Fibroblast of lung (primary cell): ENCODE measurements around the gene SEC14L1.
"Not testable (repeated sequence)": the region's sequence is repeated elsewhere in the genome, so short reads cannot be mapped to it uniquely, and the experiment has no call there.

ENCODE experiments used
- EZH2 ChIP-seq: IDR thresholded peaks from 2 replicates; pipeline ENCODE4 v1.5.1; 2012; ENCODE audit warnings: low read length, control low read depth, mild to moderate bottlenecking; ENCODE audit errors: missing control alignments
- TF ChIP-seq, protein P1 (sequence below), 2 donors: IDR thresholded peaks in 1 of 2; conservative IDR thresholded peaks in 1 of 2; 1 replicate in 1 of 2; 2 replicates in 1 of 2; pipeline ENCODE4 v1.5.1; 2011 to 2012; ENCODE audit warnings: low read length in 2 of 2, control low read depth in 1 of 2, inconsistent platforms in 1 of 2, low read depth in 1 of 2, mild to moderate bottlenecking in 1 of 2

DNA sequence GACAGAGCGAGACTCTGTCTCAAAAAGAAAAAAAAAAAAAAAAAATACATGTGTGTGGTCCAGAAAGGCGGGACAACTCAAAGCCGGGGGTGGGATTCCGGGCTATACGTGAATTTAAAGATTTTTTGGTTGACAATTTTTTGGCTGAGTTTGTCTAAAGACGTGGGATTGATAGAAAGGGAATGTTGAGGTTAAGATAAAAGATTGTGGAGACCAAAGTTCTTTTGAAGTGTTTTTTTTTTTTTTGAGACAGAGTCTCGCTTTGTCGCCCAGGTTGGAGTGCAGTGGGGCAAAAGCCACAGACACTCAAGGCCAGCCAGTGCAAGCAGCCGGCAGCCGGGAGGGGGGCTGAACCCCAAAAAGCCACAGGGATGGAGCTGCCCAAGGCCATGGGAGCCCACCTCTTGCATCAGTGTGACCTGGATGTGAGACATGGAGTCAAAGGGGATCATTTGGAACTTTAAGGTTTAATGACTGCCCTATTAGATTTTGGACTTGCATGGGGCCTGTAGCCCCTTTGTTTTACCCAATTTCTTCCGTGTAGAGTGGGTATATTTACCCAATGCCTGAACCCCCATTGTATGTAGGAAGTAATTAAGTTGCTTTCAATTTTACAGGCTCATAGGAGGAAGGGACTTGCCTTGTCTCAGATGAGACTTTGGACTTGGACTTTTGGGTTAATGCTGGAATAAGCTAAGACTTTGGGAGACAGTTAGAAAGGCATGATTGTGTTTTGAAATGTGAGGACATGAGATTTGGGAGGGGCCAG lies 29.4 kb upstream of the SEC14L1 start:
- TF ChIP-seq, protein P1, sequence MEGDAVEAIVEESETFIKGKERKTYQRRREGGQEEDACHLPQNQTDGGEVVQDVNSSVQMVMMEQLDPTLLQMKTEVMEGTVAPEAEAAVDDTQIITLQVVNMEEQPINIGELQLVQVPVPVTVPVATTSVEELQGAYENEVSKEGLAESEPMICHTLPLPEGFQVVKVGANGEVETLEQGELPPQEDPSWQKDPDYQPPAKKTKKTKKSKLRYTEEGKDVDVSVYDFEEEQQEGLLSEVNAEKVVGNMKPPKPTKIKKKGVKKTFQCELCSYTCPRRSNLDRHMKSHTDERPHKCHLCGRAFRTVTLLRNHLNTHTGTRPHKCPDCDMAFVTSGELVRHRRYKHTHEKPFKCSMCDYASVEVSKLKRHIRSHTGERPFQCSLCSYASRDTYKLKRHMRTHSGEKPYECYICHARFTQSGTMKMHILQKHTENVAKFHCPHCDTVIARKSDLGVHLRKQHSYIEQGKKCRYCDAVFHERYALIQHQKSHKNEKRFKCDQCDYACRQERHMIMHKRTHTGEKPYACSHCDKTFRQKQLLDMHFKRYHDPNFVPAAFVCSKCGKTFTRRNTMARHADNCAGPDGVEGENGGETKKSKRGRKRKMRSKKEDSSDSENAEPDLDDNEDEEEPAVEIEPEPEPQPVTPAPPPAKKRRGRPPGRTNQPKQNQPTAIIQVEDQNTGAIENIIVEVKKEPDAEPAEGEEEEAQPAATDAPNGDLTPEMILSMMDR (conservative IDR thresholded peaks at IDR 0.05 in 1 of 2, IDR thresholded peaks at IDR 0.05 in 1 of 2; ENCODE audit: low read depth in 1 of 2, low read length in 2 of 2): not testable (repeated sequence)
- not testable (repeated sequence) for TF ChIP-seq EZH2
